Measurements from ENCODE around the gene CTU1.

DNA sequence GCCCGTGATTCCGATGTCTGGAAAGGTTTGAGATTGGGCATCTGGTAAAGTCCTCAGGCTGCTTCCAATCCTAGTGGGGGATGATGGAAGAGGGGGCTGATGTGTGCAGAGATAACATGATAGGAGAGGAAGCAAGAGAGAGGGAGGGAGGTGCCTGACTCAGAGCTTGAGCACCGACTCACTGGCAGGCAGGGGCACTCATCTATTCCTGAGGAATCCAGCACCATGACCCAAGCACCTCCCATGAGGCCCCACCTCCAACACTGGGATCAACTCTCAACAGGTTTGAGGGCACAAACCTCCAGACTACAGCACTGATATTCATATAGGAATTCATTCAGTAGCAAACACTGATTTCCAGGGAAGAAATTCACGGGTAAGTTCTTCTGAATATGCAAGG is 10.9 kb upstream of the CTU1 start:
- TF ChIP-seq, protein P1, sequence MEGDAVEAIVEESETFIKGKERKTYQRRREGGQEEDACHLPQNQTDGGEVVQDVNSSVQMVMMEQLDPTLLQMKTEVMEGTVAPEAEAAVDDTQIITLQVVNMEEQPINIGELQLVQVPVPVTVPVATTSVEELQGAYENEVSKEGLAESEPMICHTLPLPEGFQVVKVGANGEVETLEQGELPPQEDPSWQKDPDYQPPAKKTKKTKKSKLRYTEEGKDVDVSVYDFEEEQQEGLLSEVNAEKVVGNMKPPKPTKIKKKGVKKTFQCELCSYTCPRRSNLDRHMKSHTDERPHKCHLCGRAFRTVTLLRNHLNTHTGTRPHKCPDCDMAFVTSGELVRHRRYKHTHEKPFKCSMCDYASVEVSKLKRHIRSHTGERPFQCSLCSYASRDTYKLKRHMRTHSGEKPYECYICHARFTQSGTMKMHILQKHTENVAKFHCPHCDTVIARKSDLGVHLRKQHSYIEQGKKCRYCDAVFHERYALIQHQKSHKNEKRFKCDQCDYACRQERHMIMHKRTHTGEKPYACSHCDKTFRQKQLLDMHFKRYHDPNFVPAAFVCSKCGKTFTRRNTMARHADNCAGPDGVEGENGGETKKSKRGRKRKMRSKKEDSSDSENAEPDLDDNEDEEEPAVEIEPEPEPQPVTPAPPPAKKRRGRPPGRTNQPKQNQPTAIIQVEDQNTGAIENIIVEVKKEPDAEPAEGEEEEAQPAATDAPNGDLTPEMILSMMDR (IDR thresholded peaks at IDR 0.05), result no peak
- no peak for TF ChIP-seq ZFX (IDR thresholded peaks at IDR 0.05; ENCODE audit: borderline replicate concordance)
